Stimulated activated CD8-positive, alpha-beta memory T cell treated with anti-CD3 and anti-CD28 coated beads, Interleukin-12 subunit alpha, Interleukin-12 subunit beta, amount 100 ng/mL, for 24 hours (primary cell): Measurements from ENCODE around the gene TRPV6.

Experiments
- DNase-seq: peaks from one replicate; pipeline ENCODE4 v3.0.0-alpha.2; 2020; ENCODE audit errors: extremely low read depth

The TRPV6 gene

DNA sequence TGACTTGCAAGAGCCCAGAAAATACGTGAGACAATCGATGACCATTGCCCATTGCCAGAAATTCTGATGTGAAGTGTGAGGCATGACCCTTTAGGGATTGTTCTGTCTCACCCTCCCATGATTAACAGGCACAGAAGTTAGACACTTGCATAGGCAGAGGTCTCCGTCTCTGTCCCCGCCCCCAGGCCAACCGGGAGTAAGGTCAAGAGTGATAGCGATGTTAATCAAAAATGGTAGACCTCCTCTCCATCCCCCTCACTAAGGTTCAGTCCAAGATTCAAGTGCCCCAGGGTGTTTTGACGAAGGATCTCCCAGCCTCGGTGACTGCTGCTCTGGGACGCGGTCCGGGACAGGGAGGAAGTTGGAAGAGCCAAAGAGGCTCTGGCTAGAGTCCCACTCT lies 22.7 kb upstream of the TRPV6 start:
- no peak for DNase-seq

DNA sequence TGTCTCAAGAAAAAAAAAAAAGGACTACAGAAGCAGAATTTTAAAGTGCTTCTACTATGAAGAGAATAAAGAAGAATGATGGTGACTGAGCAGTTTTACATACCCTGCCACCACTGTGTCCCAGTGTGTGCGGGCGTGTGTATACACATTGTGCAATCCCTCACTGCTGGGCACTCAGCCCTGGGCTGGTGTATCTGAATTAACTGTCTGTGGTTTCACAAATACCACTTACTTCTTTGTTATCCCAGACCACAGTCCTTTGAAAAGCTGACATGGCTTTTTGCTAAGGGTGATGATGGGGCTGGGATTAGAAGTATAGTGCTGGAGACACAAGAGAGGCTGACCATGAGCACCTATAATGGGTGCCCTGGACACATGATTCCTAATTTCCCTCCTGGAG lies 21.1 kb upstream of the TRPV6 start:
- no peak for DNase-seq

DNA sequence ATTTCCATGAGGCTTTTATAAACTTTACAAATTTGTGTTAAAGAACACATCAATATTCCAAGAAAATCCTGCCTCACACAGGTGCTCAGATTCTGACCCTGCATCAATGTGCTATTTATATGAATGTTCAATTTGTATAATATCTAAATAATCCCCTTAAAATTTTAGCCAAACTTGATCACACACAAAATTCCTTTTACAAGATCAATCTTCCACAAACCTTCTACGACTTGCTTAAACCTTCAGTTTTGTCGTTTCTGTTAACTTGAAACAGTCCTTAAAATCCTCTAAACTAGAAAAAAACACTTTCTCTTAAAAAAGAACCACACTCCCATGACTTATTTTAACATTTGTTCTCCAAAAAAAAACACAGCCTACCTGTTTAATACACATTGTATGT lies 20.2 kb upstream of the TRPV6 start:
- DNase-seq, result no peak

DNA sequence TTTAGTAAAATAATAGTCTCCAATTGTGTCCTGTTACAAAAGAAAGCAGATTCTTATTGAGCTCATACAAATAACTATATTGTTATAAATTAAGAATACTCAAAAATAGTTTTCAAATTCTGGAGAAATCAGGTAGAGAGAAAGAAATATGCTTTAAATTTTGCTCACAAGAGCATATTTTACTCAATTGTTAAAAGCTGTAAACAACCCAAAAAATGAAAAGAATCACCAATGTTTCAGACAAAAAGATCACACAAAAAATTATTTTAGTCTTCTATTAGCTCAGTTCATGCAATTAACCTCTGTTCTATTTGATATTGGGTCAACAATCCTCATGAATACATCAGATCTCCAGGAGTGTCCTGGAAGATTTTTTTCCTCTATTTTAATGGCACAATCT lies 18.6 kb upstream of the TRPV6 start:
- no peak for DNase-seq

DNA sequence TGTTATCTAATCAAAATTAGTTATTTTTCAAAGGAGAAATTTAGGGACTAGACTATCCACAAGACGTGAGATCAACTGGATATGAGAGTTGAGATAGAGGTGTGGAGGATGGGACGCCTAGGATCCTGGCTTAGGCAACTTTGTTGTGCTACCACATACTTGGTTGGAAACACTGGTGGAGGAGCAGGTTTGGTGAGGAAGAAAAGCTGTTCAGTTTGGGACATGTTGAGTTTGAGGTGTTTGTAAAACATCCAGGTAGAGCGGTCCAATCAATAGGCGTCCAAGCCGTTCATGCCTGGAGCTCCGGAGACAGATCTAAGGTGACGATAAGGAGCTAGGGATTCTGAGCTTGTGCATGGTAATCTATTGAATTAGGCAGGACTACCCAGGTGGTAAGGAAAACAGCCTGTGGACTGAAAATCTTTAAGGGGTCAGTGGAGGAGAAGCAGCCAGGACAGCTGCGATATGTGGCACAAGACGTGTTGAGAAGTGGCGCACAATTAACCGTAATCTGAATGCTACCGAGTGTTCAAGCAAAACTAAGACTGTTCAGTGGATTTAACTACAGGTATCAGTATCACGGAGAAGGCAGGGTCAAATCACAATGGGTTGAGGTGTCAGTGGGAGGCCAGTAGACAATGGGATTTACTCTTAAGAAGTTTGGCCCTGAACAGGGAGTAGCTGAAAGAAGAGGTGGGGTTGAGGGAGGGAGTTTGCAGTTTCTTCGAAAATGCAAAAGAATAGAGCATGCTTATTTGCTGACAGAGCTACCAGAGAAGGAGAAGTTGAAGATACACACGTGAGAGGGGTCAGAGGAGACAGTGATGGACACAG lies 16.1 kb upstream of the TRPV6 start:
- DNase-seq, result no peak

DNA sequence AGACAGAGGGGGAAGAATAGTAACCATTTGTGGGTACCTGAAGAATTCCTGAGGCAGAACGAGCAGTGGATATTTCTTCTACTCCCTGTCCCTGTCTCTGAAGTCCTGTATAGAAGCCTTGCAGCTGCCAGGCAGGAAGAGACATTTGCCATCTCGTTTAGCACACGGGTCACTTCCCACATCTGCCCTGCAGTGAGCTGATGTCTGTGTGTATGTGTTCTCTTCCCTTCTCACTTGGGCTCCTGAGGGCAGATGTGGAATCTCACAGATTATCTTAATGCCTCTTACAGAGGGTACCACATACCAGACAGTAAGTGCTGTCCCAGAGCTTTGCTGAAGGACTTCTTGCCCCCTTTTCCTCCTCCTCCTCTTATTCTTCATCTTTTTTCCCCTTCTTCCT lies 14.1 kb upstream of the TRPV6 start:
- no peak for DNase-seq

DNA sequence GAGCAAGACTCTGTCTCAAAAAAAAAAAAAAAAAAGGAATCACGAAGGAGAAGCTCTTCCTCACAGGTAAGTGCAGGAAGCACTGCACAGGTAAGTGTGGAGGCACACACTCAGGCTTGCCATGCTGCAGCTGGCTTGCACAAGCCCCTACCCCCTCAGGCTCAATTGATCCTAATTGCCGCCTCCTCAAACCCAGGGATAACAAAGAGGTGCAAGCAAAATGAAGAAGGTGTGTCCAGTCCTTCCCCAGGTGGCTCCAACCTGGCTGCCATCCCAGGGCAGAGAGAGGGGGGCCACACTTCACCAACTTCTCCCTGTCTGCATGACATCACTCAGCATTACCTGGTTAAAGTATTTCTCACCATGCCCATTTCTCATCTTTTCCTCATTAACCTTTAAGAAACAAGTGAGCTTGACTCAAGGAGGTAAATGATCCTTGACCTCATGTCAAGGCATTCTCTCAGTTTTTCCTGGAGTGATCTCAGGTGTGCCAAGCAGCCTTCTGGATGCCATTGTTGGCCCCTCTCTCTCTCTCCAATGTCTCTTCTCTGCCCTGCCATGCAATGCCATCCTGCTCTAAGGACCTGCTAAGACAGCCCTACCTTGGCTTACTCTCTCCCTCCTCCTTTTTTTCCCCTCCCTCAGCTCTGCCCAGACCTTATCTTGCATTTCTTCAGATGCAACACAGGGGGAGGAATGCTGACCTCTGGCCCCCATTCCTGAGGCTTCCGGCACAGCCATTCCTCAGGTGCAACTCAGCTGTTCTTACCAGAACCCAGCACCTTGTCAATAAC lies 13.0 kb upstream of the TRPV6 start:
- DNase-seq, result no peak

DNA sequence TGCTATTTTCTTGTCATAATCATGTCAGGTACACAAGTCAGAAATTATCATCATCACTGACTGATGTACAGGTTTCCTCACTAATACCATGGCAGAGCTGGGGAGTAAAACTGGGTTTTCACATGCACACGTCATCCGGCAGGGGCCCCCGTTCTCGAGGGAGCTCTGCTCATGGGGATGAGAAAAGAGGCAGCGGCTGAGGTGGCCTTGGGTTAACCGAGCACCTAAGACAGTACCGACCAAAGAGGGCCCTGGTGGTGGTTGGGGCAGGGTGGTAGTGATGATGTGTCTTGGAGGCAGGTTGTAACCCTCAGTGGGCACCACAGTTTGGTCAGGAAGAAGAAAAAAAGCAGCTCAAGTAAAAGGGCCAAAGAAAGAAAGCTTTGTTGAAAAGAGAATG lies 12.1 kb upstream of the TRPV6 start:
- no peak for DNase-seq

DNA sequence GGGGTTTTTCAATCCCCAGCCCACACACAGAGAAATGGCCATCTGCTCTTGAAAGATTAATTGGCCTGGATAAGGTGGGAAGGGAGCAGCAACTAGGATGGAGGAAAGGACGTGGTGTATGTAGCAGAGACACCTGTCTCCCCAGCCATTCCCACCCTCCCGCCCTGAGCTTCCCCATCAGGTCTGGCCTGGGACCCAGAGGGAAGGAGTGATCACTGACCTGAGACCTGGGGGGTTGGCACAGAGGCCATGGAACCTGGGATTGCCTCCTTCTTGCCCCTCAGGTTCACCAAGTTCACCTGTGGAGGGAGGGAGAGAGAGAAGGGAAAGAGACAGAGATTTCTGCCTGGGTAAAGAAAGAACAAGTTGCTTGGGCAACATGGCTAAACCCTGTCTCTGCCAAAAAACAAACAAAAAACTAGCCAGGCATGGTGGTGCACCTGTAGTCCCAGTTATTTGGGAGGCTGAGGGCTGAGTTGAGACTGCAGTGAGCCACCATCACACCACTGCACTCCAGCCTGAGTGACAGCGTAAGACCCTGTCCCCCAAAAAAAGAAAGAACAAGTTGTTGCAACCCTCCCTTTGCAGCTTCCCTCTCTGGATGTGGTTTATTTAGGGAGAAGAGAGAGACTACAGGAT lies 11.3 kb upstream of the TRPV6 start:
- DNase-seq, result no peak

DNA sequence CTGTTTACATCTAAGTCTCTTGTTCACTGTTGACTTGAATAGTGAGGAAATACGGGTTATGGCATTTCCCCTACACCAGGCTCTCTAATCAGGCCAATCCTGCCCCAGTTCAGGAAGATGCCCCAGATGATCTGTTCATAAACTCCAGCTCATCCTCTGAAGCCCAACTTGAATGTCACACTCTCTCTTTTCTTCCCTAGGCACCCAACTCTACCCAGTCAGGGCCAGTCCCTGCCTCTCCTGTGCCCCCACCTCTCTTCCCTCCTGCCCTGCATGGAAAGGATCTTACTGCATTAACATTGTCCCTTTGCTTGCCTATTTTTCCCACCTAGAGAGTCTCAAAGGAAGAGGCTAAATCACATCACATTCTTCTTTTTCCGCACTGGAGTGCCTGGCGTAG lies 10.6 kb upstream of the TRPV6 start:
- DNase-seq, result no peak

DNA sequence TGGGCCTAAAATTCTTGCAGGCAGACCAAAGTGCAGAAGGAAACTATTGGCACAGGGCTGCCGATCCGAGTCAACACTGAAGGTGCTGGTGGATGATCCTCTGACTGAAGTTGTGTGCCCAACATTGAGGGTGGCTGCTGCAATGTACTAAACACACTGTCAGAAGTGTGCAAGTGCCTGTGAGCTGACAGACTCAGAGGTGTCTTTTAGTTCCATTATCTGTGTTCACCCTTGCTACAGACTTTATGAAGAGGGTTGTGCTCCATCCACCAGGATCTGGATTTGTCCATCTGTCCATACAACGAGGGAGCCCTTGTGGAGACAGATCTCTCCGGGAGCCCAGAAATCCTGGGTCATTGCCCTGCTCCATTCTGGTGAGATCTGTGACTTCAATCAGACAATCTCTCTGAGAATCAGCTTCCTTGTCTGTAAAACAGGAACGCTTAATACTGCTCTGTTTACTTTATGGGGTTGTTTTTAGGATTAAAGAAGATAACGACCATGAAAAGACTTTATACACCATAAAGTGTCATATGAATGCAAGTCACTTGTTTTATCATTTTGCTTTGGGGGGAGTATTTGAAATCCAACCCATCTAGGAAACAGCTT lies 9.5 kb upstream of the TRPV6 start:
- no peak for DNase-seq

DNA sequence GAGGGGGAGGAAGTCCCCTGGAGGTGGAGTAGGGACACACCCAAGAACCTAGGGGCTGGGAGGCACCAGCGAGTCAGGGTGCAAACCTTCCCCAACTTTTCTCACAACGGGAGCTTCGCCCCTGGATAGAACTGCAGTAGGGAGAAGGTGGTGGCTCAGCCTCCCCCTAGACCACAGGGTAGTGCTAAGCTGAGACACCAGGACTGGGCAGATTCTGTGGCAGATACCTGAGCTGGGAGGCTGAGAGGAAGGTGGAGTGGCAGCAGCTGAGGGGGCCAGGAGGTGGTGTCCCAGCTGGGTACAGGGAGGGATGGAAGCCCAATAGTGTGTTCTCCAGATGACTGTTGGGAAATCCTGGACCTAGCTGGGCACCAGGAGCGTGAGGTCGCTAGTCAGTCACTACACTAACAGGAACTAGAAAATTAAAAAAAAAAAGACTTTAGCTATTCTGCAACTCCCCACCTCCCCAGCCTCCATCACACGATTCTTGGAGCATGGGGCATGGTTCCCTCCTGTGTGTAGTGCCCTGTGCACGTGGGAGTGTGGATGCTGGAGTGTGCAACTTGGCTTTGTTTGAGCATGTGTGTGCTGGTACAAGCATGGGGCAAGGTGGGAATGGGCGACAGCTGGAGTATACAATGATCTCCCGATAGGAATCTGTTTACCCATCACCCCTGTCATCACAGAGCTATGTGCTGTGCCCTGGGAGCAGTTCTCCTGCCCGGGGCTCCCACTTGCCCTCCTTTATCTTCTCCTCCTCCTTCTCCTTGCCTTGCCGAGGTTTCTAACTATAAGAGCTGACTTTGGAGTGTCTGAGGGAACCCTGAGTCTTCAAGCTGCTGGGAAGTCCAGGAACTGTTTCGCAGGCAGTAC lies 8.8 kb upstream of the TRPV6 start:
- no peak for DNase-seq

DNA sequence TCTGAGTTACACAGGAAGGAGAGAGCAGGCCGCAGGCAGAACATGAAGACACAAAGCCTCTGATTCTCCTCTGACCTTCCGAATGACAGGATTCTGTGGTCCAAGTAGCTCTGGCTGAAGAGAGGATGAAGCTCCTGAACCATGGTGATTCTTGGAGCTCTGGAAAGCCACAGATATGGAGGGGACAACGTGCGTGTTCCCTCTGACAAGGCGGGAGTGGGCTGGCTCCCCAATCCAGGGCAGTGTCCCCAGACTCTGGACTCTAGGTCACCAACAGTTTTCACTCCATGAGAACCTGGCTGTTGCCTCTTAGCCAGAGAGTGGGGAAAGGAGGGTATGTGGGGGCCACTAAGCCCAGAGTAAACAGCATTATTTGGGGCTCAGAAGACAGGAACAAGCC lies 7.4 kb upstream of the TRPV6 start:
- DNase-seq, result no peak

DNA sequence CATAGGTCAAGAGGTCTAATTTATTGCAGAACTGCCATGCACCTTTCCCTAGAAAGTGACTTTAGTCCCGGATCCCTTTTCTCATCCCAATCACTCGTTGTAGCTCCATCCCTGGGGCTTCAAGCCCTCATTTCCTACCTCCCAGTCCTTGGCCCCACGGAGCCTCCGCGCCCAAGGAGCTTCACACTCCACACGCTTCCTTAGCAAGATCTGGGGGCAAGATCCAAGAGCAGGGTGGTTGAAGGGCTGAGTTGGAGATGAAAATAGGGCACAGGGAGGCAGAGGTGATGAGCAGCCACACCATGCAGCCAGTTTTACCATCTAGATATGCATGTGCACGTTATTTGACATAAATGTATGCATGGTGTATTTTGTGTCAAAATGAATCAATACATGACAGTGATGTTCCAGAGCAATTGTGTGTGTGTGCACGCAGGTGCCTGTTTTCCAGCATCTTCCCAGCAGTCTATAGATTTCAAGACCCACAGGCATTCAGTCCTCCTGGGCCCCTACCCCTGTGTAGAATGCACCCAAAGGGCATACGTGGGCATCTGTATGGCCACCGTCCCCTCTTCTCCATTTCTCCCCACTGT lies 6.0 kb upstream of the TRPV6 start:
- DNase-seq, result no peak

DNA sequence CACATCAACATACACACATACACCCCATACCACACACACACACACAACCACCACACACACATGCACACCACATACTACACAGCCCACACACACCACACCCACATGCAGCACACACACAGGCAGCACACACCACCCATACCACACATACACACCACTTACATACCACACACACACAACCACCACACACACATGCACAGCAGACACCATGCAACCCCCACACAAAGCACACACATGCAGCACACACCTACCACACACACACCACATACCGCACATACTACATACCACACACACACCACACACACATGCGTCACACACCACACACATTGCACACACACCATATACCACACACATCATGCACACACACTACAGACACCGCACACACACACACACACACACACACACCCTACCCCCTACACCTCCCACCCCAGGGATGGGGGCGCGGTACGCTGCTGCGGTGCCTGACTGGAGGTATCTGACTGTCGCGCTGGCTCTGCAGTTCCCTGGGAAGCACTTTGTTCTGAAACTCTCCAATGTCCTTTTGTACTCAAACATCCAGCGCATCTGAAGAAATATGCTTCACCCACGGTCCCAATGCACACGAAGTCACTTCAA lies 5.4 kb upstream of the TRPV6 start:
- DNase-seq, result no peak

DNA sequence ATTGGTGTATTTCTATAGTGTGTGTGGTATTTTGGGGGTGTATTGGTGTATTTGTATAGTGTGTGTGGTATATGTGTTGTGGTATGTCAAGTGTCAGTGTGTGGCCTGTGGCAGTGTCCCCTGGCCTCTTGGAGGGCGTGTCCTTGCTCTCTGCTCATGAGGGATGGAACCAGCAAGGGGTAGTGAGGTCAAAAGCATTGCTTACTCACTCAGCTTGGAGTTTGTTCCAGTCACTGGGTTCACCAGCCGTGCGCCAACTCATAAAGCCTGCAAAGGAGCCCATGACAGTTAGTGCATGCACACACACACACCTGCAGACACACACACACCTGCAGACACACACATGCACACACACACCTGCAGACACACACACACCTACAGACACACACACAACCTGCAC lies 4.3 kb upstream of the TRPV6 start:
- no peak for DNase-seq

DNA sequence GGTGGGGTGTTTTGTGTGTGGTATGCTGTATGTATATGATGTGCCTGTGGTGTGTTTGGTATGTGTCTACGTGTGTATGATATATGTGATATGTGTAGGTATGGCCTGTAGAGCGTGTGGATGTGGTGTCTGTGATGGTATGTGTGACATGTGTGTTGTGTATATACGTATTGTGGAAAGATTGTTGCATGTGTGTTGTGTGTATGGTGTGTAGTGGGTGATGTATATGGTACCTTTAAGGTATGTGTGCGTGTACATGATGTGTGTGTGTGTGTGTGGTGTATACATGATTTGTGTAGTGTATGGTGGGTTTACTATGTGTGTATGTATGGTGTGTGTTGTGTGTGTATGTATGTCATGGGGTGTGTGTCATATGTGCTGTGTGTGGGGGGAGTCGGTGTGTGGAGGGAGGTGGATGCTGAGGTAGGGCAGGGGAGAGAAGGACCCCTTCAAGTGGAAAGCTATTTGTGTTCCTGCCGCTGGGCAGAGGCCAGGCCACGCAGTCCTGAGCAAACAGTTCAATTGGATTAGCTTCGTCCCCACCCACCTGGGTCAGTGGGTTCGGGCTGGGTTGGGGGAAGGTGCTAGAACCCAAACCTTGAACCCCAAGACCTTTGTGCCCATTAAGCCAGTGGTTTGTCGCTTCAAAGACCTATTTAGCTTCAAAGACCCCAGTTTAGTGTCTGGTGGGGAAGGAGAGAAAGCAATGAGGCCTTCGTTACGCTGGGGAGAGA lies 1.9 kb upstream of the TRPV6 start:
- DNase-seq, result no peak

DNA sequence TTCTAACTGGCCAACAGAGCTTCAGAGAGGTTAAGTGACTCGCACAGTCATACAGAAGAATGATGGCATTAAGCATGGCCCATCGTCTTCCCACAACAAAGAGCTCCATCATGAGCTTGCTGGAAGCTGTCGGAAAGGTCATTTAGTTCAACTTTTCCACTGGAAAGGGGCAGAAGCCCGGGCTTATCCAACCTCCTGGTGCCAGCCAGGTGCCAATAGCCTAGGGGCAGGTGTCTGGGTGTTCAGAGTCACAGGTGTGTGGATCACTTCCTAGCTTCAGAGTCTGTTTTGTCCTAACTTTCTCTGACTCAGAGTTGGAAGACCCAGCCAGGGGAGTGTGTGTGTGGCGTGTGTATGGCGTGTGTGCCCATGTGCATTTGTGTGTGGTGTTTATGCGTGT lies 1.3 kb upstream of the TRPV6 start:
- no peak for DNase-seq

DNA sequence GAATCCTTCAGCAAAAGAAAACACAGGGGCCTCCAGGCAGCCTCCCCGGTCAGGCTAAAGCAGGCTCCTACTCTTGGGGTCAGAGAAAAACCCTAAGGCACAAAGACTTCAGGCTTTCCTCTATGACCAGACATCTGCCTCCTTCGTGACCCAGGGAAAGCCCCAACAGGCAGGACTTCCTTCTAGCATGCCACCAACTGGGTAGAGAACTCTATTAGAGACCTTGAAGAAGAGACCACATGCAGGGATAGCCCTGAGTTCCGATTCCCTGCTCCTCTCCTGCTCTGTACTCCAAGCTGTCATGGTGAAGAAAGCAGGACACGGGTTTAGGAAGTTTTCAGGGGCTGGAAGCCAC lies 1.3 kb downstream of the TRPV6 start:
- no peak for DNase-seq
